NCI-H1092 (cell line): ENCODE results near the gene BTBD16.
A peak's percentile ranks its signal among the peaks of the same experiment; 100 is the strongest.

Experiments
- DNase-seq: peaks from one replicate; lab custom pipeline; 2025; lab: John Stamatoyannopoulos, UW

Gene BTBD16

GRCh38 chr10:122373721-122374120 lies 102.6 kb downstream of the BTBD16 start:
- DNase-seq = no peak

DNA sequence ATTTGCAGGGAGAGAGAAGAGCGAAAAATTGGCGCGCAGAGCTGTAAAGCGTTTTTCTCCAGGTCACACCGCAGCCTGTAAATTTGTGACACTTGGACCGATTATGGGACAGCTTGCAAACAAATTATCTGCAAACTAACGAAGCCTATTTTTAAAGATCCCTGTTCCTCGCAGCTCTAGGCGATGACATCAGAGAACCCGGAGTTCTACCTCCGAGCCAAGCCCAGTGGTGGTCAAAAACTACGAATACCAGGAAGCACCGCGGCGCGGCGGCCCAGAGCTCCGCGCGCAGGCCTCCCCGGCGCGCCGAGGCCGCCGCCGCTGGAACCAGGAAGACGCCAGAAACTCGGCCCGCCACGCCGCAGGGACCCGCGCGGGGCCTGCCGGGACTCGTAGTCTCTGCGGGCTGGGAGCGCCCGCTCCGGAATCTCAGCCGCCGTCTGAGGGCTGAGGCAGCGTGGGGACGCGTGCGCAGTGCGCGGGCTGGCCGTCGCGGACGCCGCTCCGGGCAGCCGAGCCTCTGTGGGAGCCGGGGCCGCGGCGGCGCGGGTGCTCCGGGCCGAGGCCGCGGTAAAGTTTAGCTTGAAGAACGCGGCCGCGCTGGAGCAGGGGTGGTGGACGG lies 103.3 kb downstream of the BTBD16 start, which contains the start of gene PLEKHA1:
TSS of gene PLEKHA1 (plus strand) at position 472 of the 622 bp plus-strand sequence. CDS start 18,493 bp downstream, outside the sequence.
- peak; percentile 80 for DNase-seq

DNA sequence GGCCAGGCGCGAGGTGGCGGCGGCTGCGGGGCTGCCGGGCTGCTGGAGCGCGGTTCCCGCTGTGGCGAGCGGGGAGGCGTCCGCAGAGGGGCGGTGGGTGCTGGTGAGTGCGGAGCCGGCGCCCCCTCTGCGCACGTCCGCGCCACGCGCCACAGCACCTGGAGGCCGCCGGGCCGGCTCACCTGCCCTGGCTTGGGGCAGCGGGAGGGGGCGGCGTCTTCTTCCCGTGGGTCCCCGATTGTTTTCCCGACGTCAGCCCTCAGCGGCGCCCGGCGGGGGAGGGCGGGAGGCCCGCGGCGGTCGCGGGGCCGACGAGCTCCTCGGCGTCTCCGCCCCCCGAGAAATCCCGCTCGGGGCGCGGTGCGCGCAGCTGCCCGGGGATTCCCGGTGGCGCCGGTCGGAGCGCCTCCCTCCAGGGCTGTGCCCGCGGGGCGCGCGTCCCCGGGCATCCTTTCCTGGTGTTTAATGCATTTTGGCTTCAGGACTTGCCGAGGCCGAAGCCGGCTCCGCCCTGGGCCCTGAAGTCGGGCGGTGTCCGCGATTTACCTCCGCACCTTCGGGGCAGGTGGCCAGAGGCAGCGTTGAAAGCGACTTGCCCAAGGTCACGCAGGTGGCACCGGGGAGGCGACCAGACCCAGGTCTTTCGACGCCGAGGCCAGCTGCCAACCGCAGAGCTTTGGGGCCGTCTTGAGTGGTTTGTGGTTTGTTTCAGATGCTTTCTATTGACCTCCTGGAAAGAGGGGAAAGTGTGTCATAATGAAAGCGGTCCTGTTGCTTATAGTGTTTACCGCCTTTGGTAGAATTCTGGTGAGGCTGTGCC lies 104.0 kb downstream of the BTBD16 start:
- peak; percentile 21 for DNase-seq

DNA sequence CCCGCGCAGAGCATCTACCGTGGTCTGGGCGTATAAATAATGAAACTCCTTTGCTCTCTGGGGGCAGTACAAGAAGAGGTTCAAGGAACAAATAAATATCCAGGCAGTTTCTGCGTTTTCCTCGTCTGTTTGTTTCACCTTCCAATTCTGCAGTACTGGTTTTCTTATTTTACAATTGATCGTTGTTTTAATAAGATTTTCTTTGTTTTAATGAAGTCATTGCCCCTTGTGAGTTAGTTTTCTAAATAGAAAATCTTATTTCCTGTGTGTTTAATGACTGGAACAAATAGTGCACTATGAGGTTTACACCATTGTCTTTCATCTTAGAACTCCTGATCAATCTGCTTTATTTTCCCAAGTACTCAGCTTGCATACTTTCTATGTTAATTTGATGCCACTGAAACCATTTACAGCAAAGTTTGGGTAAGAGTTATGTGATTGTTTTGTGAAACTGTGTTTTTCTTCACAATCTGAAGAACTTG lies 104.6 kb downstream of the BTBD16 start:
- no peak for DNase-seq

- DNase-seq = no peak
Observed at GRCh38 chr10:122376364-122376961, 105.4 kb downstream of the BTBD16 start.

DNA sequence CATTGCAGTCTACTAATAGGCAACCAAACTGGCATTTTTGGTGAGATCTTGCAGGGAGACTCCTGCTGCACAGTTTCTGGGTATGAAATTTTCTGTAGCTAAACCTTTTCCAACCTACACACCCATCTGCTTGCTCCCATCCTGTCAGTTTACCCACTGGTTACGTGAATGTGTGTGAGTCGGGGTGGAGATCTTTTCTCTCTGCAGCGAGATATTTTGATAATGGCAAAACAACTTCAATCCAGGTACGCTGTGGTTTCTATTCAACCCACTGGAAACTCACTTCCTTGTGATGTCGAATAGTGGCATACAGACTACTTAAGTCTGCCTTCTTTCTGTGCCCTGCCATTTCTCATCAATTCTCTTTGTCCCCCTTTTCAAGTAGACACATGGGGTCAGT lies 107.9 kb downstream of the BTBD16 start:
- no peak for DNase-seq

DNA sequence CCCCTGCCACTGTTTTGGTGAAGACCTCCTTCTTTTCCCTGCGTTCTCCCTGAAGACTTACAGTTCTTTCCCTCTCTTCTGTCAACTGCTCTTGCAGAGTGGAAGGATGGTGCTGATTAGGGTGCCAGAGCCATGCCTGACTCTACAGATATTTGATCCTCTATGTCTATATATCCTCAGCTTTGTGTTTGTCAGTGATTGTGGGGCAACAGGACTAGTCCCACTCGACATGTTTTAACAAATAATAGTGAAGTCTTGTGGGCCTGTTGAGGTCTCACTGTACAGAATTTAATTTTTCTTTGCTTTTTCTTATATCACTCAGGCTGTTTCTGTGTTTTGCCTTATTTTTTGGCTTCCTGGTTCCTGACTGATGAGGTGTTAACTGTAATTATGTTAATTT lies 108.4 kb downstream of the BTBD16 start:
- DNase-seq = no peak

GRCh38 chr10:122380703-122381102 lies 109.6 kb downstream of the BTBD16 start:
- no peak for DNase-seq

- DNase-seq = no peak
Observed at GRCh38 chr10:122381680-122382079, 110.6 kb downstream of the BTBD16 start.

DNA sequence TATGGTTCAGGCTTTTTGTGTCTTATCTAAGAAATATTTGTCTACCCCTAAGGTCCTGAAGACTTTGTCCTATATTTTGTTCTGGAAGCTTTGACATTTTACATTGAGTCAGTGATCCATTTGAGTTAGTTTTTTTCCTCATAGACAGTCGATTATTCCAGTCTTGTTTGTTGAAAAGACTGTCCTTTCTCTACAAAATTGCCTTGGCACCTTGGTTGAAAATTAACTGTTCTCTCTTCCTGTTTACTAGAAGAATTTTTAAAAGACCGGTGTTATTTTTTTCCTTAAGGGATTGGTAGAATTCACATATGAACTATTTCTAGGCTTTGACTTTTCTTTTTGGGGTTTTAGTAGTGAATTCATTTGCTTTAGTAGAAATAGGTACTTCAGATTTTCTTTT lies 115.4 kb downstream of the BTBD16 start:
- no peak for DNase-seq

GRCh38 chr10:122387572-122387971 lies 116.5 kb downstream of the BTBD16 start:
- no peak for DNase-seq
